Stomach smooth muscle (tissue), 2 donors: ENCODE measurements around the gene LGALS8.
"Not testable (repeated sequence)": the region's sequence is repeated elsewhere in the genome, so short reads cannot be mapped to it uniquely, and the experiment has no call there.

Experiments
- H3K27ac ChIP-seq: one replicate; pipeline ENCODE4 v1.7.0; 2013; ENCODE audit warnings: mild to moderate bottlenecking, low read length, inconsistent platforms
- H3K27me3 ChIP-seq, 2 donors: one replicate each; pipeline ENCODE4 v1.7.0; 2013; ENCODE audit warnings: low read length in 2 of 2; ENCODE audit not compliant: insufficient read depth in 2 of 2, control insufficient read depth in 1 of 2
- H3K36me3 ChIP-seq, 2 donors: one replicate each; pipeline ENCODE4 v1.7.0; 2013; ENCODE audit warnings: low read length in 2 of 2; ENCODE audit not compliant: control insufficient read depth in 2 of 2, insufficient read depth in 2 of 2
- H3K4me1 ChIP-seq: one replicate; pipeline ENCODE4 v1.7.0; 2013; ENCODE audit warnings: low read length; ENCODE audit not compliant: control insufficient read depth, insufficient read depth
- H3K4me3 ChIP-seq, 2 donors: one replicate each; pipeline ENCODE4 v1.7.0; 2013; ENCODE audit warnings: low read length in 2 of 2
- H3K9ac ChIP-seq, 2 donors: one replicate each; pipeline ENCODE4 v1.7.0; 2013; ENCODE audit warnings: low read length in 2 of 2, mild to moderate bottlenecking in 1 of 2
- H3K9me3 ChIP-seq, 2 donors: one replicate each; pipeline ENCODE4 v1.7.0; 2013; ENCODE audit warnings: low read length in 2 of 2; ENCODE audit not compliant: control insufficient read depth in 2 of 2
- donor health status: healthy.
- donor health status: Pancreatic carcinoma.

Gene LGALS8

GRCh38 chr1:236560213-236560771 is 36.5 kb downstream of the LGALS8 start:
- H3K4me1 ChIP-seq = no peaks in the 10 kb centered on the region
- H3K9me3 ChIP-seq = no peaks in the 10 kb centered on the region
- H3K4me3 ChIP-seq = no peak overlapping the region
- H3K36me3 ChIP-seq = peaks cover 39 to 60% of the 10 kb centered on the region in 2 donors
- H3K9ac ChIP-seq = no peak overlapping the region
- no peak overlapping the region for H3K27ac ChIP-seq
- H3K27me3 ChIP-seq = no peaks in the 10 kb centered on the region

- Histone ChIP-seq H3K27ac (no peak overlapping the region), H3K4me3 (no peak overlapping the region), H3K36me3 (peaks cover 39 to 56% of the 10 kb centered on the region in 2 donors)
Observed at GRCh38 chr1:236561976-236562375, 38.2 kb downstream of the LGALS8 start.

GRCh38 chr1:236565530-236565929 is 41.7 kb downstream of the LGALS8 start:
- Histone ChIP-seq H3K4me1 (no peaks in the 10 kb centered on the region), H3K27me3 (no peaks in the 10 kb centered on the region), H3K9me3 (no peaks in the 10 kb centered on the region), H3K27ac (no peak overlapping the region), H3K9ac (no peak overlapping the region), H3K36me3 (peaks cover 42 to 47% of the 10 kb centered on the region in 2 donors), H3K4me3 (no peak overlapping the region)

More at GRCh38 chr1:236561976-236562375, 38.2 kb downstream of the LGALS8 start:
- H3K9ac ChIP-seq = no peak overlapping the region
- no peaks in the 10 kb centered on the region for H3K27me3 ChIP-seq
- H3K9me3 ChIP-seq = no peaks in the 10 kb centered on the region
- no peaks in the 10 kb centered on the region for H3K4me1 ChIP-seq

GRCh38 chr1:236568285-236568894 is 44.6 kb downstream of the LGALS8 start:
- no peaks in the 10 kb centered on the region for H3K4me1 ChIP-seq
- H3K9me3 ChIP-seq = no peaks in the 10 kb centered on the region
- H3K27me3 ChIP-seq = no peaks in the 10 kb centered on the region
- no peak overlapping the region for H3K9ac ChIP-seq
- peaks cover 54 to 55% of the 10 kb centered on the region in 2 donors for H3K36me3 ChIP-seq
- no peak overlapping the region for H3K27ac ChIP-seq
- no peak overlapping the region for H3K4me3 ChIP-seq

GRCh38 chr1:236575523-236575922 is 51.7 kb downstream of the LGALS8 start:
- H3K36me3 ChIP-seq = peaks cover 25 to 35% of the 10 kb centered on the region in 2 donors
- no peaks in the 10 kb centered on the region for H3K9me3 ChIP-seq
- no peaks in the 10 kb centered on the region for H3K4me1 ChIP-seq
- H3K4me3 ChIP-seq = no peak overlapping the region
- H3K27ac ChIP-seq = no peak overlapping the region
- no peaks in the 10 kb centered on the region for H3K27me3 ChIP-seq
- H3K9ac ChIP-seq = no peak overlapping the region

- peaks cover 22 to 31% of the 10 kb centered on the region in 2 donors for H3K36me3 ChIP-seq
- H3K9ac ChIP-seq = no peak overlapping the region
- no peaks in the 10 kb centered on the region for H3K27me3 ChIP-seq
- no peak overlapping the region for H3K4me3 ChIP-seq
- no peaks in the 10 kb centered on the region for H3K4me1 ChIP-seq
- no peaks in the 10 kb centered on the region for H3K9me3 ChIP-seq
- H3K27ac ChIP-seq = no peak overlapping the region
Observed at GRCh38 chr1:236576004-236576403, 52.2 kb downstream of the LGALS8 start.

- H3K9ac ChIP-seq, H3K27ac ChIP-seq, H3K9me3 ChIP-seq, H3K4me3 ChIP-seq, H3K27me3 ChIP-seq, H3K4me1 ChIP-seq: not testable (repeated sequence)
- peaks cover 20 to 30% of the 10 kb centered on the region in 2 donors for H3K36me3 ChIP-seq
Observed at GRCh38 chr1:236577041-236577440, 53.3 kb downstream of the LGALS8 start.

GRCh38 chr1:236578661-236579060 is 54.9 kb downstream of the LGALS8 start:
- H3K27me3 ChIP-seq = no peaks in the 10 kb centered on the region
- H3K9ac ChIP-seq = no peak overlapping the region
- no peaks in the 10 kb centered on the region for H3K4me1 ChIP-seq
- no peaks in the 10 kb centered on the region for H3K9me3 ChIP-seq
- peaks cover 26 to 37% of the 10 kb centered on the region in 2 donors for H3K36me3 ChIP-seq
- H3K4me3 ChIP-seq = no peak overlapping the region
- no peak overlapping the region for H3K27ac ChIP-seq

GRCh38 chr1:236580404-236580803 is 56.6 kb downstream of the LGALS8 start:
- H3K36me3 ChIP-seq = peaks cover 29 to 42% of the 10 kb centered on the region in 2 donors
- not testable (repeated sequence) for H3K4me1 ChIP-seq, H3K9me3 ChIP-seq, H3K4me3 ChIP-seq, H3K27ac ChIP-seq, H3K27me3 ChIP-seq, H3K9ac ChIP-seq

- Histone ChIP-seq H3K27me3 (no peaks in the 10 kb centered on the region), H3K9ac (no peak overlapping the region), H3K4me3 (no peak overlapping the region), H3K27ac (no peak overlapping the region), H3K36me3 (peaks cover 25 to 33% of the 10 kb centered on the region in 2 donors), H3K9me3 (no peaks in the 10 kb centered on the region), H3K4me1 (no peaks in the 10 kb centered on the region)
Observed at GRCh38 chr1:236581528-236581927, 57.7 kb downstream of the LGALS8 start.

- peaks cover 14 to 21% of the 10 kb centered on the region in 2 donors for H3K36me3 ChIP-seq
- no peaks in the 10 kb centered on the region for H3K27me3 ChIP-seq
- H3K9me3 ChIP-seq = no peaks in the 10 kb centered on the region
- no peak overlapping the region for H3K27ac ChIP-seq
- no peaks in the 10 kb centered on the region for H3K4me1 ChIP-seq
- no peak overlapping the region for H3K9ac ChIP-seq
- no peak overlapping the region for H3K4me3 ChIP-seq
Observed at GRCh38 chr1:236589531-236589930, 65.7 kb downstream of the LGALS8 start.
